GM23338 (cell line): ENCODE data around the gene UAP1.
"Not testable (repeated sequence)": the region's sequence is repeated elsewhere in the genome, so short reads cannot be mapped to it uniquely, and the experiment has no call there.

ENCODE experiments used
- EZH2 ChIP-seq: fragments of 200-600 bp; sonication (generic); IDR thresholded peaks from one replicate; pipeline ENCODE4 v1.8.0; 2017; ENCODE audit warnings: antibody characterized with exemption, mild to moderate bottlenecking, low read depth; ENCODE audit not compliant: unreplicated experiment
- EZH2phosphoT487 ChIP-seq: fragments of 200-600 bp; sonication (generic); IDR thresholded peaks from one replicate; pipeline ENCODE4 v1.8.1; 2018; ENCODE audit warnings: antibody characterized with exemption; ENCODE audit not compliant: unreplicated experiment
- POLR2AphosphoS5 ChIP-seq: IDR thresholded peaks from 2 replicates; pipeline ENCODE4 v1.6.1; 2016; ENCODE audit warnings: antibody characterized with exemption, low read depth
- STAT1 ChIP-seq: IDR thresholded peaks from one replicate; pipeline ENCODE4 v1.6.1; 2016; ENCODE audit warnings: antibody characterized with exemption; ENCODE audit not compliant: unreplicated experiment
- ZNF331 ChIP-seq: fragments of 250-450 bp; sonication (Bioruptor Pico); IDR thresholded peaks from 2 replicates; pipeline ENCODE4 v1.5.0; 2020; ENCODE audit warnings: low read depth, mild to moderate bottlenecking, moderate library complexity
- TF ChIP-seq, protein P1 (sequence below), 2 experiments: fragments of 200-600 bp in 1 of 2; sonication (generic) in 1 of 2; conservative IDR thresholded peaks; 2 replicates each; pipeline versions ENCODE4 v1.5.1 to v1.6.1; 2016 to 2017; ENCODE audit warnings: antibody characterized with exemption in 2 of 2, low read depth in 2 of 2, mild to moderate bottlenecking in 2 of 2, moderate library complexity in 1 of 2
- TF ChIP-seq, protein P2 (sequence below): IDR thresholded peaks from one replicate; pipeline ENCODE4 v1.6.1; 2018; ENCODE audit warnings: antibody characterized with exemption; ENCODE audit not compliant: unreplicated experiment

DNA sequence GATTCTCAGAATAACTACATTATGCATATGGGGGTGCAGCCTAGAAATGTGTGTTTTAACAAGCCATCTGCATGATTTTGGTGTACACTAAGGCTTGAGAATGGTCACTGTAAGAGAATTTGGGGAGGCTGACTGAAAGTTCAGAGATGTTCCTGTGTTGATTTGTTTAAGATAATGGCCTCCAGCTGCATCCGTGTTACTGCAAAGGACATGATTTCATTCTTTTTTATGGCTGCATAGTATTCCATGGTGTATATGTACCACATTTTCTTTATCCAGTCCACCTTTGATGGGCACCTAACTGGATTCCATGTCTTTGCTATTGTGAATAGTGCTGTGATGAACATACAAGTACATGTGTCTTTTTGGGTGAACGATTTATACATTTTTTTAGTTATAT, 41.6 kb downstream of the UAP1 start:
- TF ChIP-seq EZH2phosphoT487; POLR2AphosphoS5; STAT1; EZH2; ZNF331 (CRISPR knock-in tag): not testable (repeated sequence)
- TF ChIP-seq, protein P1, sequence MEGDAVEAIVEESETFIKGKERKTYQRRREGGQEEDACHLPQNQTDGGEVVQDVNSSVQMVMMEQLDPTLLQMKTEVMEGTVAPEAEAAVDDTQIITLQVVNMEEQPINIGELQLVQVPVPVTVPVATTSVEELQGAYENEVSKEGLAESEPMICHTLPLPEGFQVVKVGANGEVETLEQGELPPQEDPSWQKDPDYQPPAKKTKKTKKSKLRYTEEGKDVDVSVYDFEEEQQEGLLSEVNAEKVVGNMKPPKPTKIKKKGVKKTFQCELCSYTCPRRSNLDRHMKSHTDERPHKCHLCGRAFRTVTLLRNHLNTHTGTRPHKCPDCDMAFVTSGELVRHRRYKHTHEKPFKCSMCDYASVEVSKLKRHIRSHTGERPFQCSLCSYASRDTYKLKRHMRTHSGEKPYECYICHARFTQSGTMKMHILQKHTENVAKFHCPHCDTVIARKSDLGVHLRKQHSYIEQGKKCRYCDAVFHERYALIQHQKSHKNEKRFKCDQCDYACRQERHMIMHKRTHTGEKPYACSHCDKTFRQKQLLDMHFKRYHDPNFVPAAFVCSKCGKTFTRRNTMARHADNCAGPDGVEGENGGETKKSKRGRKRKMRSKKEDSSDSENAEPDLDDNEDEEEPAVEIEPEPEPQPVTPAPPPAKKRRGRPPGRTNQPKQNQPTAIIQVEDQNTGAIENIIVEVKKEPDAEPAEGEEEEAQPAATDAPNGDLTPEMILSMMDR (conservative IDR thresholded peaks at IDR 0.05; ENCODE audit: low read depth in 2 of 2) = not testable (repeated sequence)
- TF ChIP-seq, protein P2, sequence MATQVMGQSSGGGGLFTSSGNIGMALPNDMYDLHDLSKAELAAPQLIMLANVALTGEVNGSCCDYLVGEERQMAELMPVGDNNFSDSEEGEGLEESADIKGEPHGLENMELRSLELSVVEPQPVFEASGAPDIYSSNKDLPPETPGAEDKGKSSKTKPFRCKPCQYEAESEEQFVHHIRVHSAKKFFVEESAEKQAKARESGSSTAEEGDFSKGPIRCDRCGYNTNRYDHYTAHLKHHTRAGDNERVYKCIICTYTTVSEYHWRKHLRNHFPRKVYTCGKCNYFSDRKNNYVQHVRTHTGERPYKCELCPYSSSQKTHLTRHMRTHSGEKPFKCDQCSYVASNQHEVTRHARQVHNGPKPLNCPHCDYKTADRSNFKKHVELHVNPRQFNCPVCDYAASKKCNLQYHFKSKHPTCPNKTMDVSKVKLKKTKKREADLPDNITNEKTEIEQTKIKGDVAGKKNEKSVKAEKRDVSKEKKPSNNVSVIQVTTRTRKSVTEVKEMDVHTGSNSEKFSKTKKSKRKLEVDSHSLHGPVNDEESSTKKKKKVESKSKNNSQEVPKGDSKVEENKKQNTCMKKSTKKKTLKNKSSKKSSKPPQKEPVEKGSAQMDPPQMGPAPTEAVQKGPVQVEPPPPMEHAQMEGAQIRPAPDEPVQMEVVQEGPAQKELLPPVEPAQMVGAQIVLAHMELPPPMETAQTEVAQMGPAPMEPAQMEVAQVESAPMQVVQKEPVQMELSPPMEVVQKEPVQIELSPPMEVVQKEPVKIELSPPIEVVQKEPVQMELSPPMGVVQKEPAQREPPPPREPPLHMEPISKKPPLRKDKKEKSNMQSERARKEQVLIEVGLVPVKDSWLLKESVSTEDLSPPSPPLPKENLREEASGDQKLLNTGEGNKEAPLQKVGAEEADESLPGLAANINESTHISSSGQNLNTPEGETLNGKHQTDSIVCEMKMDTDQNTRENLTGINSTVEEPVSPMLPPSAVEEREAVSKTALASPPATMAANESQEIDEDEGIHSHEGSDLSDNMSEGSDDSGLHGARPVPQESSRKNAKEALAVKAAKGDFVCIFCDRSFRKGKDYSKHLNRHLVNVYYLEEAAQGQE = not testable (repeated sequence)
